Measurements from ENCODE around the gene PALD1.

GRCh38 chr10:70616761-70617160 is 138.2 kb downstream of the PALD1 start:
- TF ChIP-seq CTCF (IDR thresholded peaks at IDR 0.05) (no peak), POLR2AphosphoS5 (IDR thresholded peaks at IDR 0.05) (no peak), EP300 (IDR thresholded peaks at IDR 0.05; ENCODE audit: low read depth) (no peak), POLR2A (IDR thresholded peaks at IDR 0.05) (no peak)
